CD4-positive, alpha-beta T cell treated with Interleukin-21 for 1 hour (primary cell): ENCODE results near the gene ADGRD1.
A peak's percentile ranks its signal among the peaks of the same experiment; 100 is the strongest.
"Not testable (repeated sequence)": the region's sequence is repeated elsewhere in the genome, so short reads cannot be mapped to it uniquely, and the experiment has no call there.

Experiments used
- DNase-seq: peaks from one replicate; pipeline ENCODE4 v3.0.0-alpha.2; 2020

Gene ADGRD1

DNA sequence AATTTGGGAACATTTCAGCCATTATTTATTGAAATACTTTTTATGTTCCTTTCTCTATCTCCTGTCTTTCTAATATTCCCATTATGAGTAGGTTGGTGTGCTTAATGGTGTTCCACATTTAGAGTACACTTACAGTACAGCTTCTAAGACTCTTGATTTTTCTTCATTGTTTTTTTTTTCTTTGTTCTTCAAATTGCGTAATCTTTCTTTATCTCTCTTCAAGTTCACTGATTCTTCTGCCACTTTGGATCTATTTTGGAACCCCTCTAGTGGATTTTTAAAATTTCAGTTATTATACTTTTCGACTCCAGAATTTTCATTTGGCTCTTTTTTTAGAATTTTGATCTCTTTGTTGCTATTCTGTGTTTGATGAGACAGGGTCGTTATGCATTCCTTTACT, 157.7 kb downstream of the ADGRD1 start:
- no peak for DNase-seq

DNA sequence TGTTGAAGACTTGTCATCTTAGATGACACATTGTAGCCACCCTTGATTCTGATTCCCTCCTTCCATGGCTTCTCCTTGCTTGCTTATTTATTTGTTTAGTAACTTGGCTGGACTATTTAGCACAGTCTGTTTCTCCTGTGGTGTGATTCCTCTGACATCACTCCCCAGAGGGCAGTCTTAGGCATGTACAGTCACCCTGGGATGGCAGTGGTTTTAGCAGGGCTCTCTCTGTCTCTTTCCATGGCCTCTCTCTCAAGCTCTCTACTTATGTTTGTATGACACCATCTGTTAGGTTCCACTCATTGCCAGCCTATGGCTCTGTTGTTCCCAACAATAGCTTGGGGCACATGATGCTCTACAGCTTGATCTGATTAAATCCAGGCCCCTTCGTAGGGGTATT, 158.3 kb downstream of the ADGRD1 start:
- DNase-seq, result no peak

DNA sequence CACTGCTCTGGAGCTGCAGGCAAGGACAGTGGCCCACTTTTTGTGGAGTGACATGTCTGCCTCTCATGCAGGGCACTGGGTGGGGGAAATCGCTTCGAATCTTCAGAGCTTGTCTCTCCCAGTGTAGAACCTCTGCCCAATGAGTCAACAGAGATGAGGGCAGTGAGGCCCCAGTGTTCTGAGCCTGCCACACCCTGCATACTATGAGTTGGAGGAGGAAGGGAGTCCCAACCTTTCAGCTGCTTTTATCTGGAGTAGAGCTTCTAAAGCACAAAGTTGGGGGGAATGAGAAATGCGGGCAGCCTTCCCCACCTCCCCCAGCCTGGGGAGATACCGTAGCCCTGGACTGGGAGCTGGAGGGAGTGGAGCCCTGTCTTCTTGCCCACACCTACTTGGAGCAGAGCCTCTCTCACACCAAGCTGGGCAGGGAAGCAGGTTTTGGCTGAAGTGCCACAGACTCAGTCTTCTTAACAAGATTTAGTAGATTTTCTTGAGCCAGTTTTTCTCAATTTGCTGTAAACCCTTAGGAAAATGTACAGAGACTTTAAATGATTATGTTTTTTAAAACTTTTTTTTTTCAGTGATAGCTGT, 159.1 kb downstream of the ADGRD1 start:
- no peak for DNase-seq

DNA sequence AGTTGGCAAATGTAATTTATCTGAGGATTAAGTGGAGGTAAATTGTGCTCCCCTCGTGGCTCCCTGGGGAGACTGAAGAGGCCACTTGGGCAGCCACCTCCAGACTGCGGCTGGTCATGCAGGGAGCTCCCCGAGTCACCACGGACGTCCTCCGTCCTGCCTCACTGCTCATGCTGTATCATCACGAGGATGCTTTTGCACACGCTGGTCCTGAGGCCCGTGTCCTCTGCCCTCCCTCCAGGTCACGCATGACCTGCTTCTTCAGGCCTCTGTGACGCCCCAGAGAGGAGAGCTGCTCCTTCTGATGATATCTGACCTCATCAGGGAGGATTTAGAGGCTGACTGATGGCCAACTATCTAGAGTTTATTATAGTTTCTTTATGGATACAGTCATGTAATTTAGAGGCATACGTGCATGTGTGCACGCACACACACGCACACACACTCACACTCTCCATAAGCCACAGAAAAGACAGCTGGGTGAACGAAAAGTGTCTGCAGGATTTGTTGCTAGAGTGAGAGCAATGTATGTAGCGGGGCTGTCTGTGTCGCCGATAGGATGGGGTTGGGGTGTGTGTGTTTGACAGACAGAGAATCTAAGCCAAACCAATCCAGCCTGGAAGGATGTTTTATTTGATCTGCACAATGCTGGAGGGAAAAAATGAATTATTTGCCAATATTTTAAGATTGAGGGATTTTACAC, 160.0 kb downstream of the ADGRD1 start:
- DNase-seq, result no peak

DNA sequence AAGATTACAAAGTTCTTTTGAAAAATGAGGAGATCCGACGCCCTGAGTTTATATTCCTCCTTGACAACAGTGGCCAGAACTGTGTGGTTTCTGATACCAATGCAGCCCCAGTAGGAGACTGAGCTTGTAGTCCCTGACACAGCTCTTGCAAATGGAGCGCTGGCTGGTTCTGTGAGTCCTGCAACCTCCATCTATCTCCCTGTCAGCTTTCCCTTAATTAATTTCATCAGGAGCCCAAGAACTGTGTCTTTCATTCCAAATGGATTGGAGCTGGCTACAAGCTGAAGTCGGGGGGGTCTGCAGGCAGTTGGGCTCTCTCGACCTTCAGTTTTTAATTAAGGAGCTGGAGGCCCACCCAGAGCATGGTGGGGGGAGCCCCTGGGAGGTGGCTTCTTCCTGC, 160.6 kb downstream of the ADGRD1 start:
- no peak for DNase-seq

DNA sequence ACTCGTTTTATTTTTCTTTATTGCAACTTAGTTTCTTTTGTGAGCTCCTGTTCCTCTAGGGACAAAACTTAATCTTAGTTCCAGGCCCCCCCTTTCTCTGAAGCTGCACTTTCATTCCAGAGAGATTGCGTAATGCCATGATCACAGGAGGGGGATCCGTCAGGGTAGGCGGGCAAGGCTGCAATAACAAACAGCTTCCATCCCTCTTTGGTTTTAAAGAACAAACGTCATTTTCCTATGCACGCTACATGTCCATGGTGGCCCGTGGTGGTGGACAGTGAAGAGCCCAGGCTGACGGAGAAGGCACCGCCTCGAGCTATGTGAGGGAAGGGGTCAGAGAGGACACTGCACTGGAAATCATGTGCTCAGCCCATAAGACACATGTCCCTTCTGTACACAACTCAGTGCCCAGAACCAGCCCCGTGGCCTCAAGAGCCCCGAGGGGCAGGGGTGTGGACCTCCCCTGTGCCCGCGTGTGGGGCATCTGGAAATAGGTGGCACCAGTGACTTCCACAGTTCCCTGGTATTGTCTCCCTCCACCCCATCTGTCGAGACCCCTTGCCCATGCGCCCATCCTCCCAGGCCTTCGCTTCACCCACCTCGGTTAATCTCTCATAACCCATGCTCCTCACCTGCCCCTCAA, 161.4 kb downstream of the ADGRD1 start:
- no peak for DNase-seq

DNA sequence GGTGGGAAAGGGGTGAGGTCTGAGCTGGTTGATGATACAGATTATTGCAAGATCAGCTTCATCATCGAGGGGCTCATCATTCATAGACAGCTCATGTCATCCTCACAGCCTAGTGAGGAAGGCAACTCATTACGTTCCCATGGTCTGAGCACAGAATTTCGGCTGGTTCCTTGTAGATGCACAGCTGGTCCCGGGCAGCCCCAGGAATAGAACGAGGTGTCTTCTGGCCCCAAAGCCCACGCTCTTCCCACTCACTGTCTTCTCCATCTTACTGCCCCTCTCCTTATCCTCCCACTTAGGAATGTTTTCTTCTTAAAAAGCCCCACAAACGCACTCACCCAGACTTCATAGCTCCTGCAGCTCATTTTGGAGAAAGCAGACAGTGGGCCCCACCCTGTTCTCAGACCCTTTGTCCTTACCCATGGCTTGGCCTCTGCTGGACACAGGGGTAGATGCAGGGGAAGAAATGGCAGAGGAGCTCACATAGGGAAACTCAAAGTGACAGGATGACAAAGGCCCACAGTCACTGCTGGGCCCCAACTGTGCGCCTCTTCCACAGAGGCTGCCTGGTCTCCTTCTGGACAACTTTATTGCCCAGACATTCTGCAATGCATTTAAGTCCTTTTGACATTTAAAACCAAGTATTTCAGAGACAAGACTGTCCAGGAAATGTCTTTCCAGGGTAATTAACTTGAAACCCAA, 162.2 kb downstream of the ADGRD1 start:
- no peak for DNase-seq

DNA sequence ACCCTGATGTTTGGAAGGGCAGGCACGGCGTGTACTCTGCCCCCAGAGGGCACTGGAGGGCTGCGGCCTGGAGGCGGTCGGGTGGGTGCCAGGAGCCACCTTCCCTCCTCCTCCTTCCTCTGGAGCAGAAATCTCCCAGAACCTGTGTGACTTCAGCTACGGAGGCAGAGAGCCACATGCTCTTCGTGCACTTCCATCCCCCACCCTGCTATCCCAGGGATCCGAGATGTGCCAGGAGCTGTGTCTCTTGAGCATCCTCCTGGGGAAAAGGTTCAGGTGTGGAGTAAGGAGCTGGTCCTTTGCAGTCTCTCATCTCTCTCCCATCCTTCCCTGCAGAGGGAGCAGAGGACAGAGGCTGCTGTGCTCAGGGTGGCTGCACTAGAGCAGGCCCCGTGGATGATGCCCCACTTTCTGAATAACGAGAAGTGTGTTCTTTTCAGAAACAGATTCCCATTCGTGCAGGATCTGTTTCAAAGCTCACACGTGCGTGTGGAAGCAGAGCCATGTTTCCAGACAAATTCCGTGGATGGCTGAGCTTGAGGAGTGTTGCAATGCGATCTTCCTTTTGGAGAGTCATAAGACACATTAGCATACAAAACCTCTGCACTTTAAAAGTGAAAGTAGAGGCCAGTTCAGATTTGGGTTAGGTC, 162.9 kb downstream of the ADGRD1 start:
- no peak for DNase-seq

DNA sequence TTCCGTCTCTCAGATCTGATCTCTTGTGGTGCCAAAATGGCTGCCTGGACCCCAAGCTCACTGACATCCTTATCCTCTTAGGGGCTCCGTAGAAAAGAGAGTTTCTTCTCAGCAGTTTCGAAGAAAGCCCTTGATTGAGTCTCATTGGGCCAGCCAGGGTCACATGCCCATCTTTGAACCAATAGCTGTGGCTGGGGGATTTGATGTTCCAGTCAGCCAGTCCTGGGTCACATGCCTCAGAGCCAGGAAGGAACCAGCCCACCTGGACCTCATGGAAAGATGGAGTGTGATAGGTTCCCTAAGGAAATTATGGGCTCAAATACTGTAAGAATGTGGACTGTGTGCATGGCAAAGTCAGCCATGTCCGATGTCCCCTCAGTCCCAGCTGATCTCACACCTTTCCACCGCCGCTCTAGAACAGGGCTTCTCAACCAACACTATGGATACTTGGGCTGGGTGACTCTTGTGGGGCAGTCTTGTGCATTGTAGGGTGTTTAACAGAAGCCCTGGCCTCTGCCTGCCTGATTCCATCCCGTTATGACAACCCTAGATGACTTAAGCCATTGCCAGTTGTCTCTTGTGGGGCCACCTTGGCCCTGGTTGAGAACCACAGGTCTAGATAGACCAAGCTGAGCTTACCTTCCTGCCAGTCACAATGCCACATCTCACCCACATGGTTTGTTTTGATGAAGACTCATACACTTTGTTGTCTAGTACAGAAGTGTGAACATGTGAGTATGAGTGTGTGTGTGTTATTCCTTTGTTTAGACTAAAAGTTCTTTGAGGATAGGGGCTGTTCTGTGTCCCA, 163.9 kb downstream of the ADGRD1 start:
- no peak for DNase-seq

DNA sequence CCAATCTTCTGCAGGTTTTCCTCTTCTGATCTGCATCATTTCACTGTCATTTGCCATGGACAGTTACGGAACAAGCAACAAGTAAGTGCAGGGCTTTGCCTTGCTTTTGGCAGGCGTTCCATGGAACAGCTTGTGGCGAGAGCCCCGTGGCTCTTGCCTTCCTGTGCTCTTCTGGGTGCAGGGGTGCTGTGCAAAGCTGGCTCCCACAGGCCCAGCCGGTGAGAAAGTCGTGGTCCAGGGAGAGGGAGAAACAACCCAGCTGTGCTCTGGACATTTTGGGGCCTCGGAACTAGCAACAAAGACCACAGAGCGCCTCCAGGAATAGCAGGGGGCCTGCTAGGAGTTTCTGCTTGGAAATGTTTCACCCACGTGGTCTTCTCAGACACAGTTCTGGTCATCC, 164.7 kb downstream of the ADGRD1 start:
- no peak for DNase-seq

DNA sequence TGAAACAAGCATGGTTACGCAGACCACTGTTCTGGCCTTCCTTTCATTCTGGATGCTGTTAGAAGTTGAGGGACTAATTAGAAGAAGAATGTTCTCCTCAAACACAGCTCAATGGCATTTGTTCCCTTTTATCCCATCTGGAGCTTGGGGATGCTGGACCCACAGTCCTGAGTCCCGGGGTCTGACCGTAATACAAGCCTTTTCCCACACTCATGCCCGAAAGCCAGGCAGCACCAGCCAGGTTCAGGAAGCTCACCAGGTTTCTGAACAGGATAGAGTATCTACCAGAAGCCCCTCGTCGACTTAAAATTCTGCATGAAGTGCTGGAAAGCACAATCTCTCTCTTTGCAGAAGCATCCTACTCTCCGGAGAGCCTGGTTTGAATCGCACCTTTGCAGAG, 165.6 kb downstream of the ADGRD1 start:
- not testable (repeated sequence) for DNase-seq

DNA sequence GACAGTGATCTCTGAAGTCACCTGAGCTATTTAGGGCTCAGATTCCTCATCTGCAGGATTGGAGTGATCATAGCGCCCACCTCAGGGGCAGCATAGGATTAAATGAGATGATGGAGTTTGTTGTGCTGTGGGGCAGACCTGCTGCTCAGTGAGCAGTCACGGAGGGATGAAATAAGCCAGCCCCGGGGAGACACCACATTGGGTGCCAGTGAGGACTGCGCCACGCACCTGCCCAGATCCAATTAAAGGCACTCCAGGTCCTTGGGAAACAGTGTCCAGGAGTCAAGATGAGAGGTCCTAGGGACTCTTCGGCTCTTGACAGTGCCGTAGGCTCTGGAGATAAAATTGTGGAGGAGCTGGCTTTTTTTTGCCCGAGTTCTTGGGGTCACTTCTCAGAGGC, 166.2 kb downstream of the ADGRD1 start:
- no peak for DNase-seq

DNA sequence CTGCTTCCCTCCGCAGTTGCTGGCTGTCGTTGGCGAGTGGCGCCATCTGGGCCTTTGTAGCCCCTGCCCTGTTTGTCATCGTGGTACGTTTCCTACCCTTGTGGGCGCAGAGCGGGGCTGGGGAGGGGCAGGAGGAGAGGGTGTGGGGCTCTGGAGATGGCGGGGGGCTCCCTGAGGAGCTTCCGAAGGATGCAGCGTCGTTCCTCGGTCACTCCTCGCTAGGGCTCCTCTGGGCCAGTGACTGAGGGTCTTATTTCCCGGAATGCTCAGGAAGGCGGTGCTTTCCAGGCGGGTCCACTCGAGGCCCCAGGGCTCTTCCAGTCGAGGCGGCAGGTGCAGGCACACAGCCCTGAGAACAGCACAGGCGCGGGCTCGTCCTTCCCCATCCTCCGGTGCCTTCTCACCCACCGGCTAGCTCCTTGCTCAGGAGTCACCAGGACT, 167.1 kb downstream of the ADGRD1 start:
- no peak for DNase-seq

DNA sequence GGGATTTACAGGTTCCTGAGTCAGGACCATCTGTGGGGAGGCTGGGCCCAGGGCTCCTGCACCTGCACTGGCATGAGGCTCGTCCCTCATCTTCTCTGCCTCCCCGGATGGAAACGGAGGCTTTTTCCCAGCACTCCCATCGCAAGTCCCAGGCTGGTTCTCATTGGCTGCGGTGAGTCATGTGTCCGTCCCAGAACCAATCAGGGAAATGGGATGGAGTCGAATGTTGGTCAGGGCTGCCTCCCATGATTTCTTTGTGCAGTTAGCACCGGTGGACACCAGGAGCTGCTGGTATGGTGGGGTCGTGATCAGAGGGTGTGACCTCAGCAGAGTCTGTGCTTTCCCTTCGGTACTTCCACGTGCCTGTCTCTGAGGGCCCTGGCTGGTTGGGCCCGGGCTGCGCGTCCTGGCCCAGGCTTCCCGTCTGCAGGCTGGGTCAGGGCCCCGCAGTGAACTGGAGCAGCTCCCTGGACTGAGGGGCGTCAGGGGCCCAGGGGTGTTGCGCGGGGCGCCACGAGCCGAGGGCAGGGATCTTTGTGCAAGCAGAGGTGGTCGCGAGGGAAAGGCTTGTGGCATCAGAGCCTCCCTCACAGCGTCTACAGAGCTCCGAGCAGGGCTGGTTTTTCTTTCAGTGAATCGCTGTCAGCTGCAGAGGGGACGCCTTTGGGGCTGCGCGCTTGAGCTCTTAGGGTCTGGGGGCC, 168.1 kb downstream of the ADGRD1 start:
- DNase-seq, result no peak

DNA sequence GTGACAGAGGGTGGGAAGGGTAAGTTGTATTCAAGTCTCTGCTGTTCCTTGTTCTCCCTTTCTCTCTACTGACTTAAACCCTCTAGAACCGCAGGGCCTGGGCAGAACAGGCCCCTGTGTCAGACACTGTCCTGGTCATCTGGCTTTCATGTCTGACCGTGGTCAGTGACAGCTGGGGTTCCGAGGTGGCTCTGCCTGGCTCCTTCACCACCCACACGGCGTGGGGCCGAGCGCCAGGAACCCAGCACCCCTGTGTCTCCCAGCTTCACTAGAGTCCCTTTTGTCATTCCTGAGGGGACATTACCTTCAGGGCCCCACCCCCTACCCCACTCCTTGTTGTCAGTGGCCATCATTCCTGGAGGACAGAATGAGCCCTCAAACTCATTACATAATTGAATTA, 168.9 kb downstream of the ADGRD1 start:
- no peak for DNase-seq

DNA sequence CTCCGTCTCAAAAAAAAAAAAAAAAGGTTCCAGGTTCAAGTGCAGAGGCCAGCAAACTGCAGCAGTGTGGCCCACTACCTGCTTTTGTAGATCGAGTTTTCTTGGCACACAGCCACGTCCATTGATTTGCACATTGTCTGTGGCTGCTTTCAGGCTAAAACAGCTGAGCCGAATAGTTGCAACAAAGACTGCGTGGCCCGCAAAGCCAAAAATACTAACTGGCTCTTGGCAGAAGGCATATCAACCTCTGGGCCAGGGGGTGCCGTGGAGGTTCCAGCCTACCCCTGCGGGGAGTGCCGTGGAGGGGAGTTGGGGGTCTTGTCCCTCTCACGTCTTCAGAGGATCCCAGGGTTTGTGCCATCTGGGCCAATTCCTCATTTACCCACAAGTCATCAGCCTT, 170.1 kb downstream of the ADGRD1 start:
- no peak for DNase-seq

DNA sequence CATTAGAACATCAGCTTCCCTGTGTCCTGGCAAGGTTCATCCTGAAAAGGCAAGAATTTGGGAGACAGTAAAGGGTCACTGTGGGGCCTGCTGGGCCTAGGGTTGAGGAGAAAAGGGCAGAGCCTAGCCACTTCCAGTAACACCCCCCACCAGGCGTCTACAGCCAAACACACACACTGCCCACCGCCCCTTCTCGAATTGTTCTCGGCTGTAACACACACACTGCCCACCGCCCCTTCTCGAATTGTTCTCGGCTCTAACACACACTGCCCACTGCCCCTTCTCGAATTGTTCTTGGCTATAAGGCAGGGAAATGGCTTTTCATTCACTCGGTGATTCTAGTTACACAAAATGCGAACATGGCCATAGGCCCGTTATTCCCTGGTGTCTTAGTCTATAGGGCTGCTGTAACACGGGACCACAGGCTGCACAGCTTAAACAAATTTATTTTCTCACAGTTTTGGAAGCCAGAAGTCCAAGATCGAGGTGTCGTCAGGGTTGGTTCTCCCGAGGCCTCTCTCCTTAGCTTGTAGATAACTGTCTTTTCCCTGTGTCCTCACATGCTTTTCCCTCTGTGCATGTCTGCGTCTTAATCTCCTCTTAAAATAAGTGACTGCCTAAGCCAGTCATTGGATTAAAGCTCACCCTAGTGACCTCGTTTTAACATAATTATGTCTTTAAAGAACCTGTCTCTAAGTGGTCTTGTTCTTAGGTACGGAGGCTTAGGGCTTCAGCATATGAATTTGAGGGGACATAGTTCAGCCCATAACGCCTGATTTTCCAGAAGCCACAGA, 171.0 kb downstream of the ADGRD1 start:
- no peak for DNase-seq

DNA sequence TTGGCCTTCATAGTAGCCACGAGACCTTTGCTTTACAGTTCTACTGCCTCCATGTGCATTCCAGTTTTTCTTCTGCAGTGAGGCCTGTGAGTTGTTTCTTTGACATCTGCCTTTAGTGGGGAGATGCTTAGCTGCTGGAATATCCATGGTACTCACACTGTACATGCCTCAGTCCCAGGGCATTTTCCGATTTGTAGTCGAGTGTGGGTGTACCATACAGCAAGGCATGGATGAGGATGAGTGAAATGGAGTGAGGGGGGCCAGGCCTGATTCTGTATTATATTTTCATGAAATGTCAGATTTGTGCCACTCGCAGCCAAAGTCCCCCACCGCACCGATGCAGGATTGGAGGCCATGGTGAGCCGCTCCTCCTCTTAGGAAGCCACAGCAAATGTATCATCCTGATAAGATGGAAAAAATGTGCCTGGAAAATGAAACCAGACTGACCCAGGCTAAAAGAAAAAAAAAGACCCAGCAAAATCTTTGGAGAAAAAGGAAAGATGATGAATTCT, 173.0 kb downstream of the ADGRD1 start:
- no peak for DNase-seq

DNA sequence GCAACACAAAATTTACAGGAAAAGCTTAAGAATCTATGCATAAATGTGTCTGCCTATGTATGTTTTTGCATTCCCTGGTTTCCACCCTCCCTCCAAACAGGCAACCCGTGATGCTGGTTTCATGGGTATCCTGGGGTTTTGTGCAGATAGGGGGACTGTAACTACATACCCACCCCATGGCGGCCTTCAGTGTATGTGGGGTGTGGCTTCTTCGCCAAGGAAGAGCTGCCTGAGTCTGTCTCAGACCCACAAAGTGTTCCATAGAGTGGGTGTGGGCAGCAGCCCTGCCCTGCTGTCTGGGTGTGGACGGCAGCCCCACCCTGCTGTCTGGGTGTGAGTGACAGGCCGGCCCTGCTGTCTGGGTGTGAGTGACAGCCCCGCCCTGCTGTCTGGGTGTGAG, 174.8 kb downstream of the ADGRD1 start:
- no peak for DNase-seq

DNA sequence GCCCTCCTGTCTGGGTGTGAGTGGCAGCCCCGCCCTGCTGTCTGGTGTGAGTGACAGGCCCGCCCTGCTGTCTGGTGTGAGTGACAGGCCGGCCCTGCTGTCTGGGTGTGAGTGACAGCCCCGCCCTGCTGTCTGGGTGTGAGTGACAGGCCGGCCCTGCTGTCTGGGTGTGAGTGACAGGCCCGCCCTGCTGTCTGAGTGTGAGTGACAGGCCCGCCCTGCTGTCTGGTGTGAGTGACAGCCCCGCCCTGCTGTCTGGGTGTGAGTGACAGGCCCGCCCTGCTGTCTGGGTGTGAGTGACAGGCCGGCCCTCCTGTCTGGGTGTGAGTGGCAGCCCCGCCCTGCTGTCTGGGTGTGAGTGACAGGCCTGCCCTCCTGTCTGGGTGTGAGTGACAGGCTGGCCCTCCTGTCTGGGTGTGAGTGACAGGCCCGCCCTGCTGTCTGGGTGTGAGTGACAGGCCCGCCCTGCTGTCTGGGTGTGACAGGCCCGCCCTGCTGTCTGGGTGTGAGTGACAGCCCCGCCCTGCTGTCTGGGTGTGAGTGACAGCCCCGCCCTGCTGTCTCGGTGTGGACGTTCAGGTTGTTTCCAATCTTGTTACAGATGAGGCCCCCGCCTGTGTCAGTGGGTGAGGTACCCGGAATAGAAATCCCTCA, 175.4 kb downstream of the ADGRD1 start:
- DNase-seq, result peak; percentile 6
